NCI-H1105 (cell line): ENCODE data around the gene COL23A1.
"Not testable (repeated sequence)": the region's sequence is repeated elsewhere in the genome, so short reads cannot be mapped to it uniquely, and the experiment has no call there.

Experiments
- DNase-seq: peaks from one replicate; lab custom pipeline; 2025; lab: John Stamatoyannopoulos, UW

COL23A1 gene

GRCh38 chr5:178238711-178239592 is 351.2 kb downstream of the COL23A1 start:
- no peak for DNase-seq

- no peak for DNase-seq
These were observed 351.9 kb downstream of the COL23A1 start for GRCh38 chr5:178238313-178238635.

- no peak for DNase-seq
These were observed 352.5 kb downstream of the COL23A1 start for GRCh38 chr5:178237431-178238312.

- DNase-seq = no peak
These were observed 353.5 kb downstream of the COL23A1 start for GRCh38 chr5:178236679-178237078.

GRCh38 chr5:178236126-178236525 is 354.1 kb downstream of the COL23A1 start:
- no peak for DNase-seq

- no peak for DNase-seq
These were observed 354.6 kb downstream of the COL23A1 start for GRCh38 chr5:178235588-178235974.

- no peak for DNase-seq
These were observed 355.2 kb downstream of the COL23A1 start for GRCh38 chr5:178234750-178235587.

GRCh38 chr5:178234121-178234749 is 356.0 kb downstream of the COL23A1 start:
- no peak for DNase-seq

- DNase-seq = no peak
These were observed 357.2 kb downstream of the COL23A1 start for GRCh38 chr5:178232920-178233429.

- DNase-seq = peak; percentile 35
These were observed 357.9 kb downstream of the COL23A1 start, which contains the start of gene PHYKPL for GRCh38 chr5:178232124-178232919. TSS of gene PHYKPL (minus strand) at chr5:178232802. CDS start at chr5:178232550, 252 bp downstream.

- no peak for DNase-seq
These were observed 358.6 kb downstream of the COL23A1 start for GRCh38 chr5:178231539-178232123.

GRCh38 chr5:178230879-178231538 is 359.2 kb downstream of the COL23A1 start:
- DNase-seq = no peak

GRCh38 chr5:178229861-178230260 is 360.3 kb downstream of the COL23A1 start:
- no peak for DNase-seq

GRCh38 chr5:178229111-178229510 is 361.1 kb downstream of the COL23A1 start:
- not testable (repeated sequence) for DNase-seq

GRCh38 chr5:178228609-178229008 is 361.6 kb downstream of the COL23A1 start:
- DNase-seq = no peak

- no peak for DNase-seq
These were observed 362.3 kb downstream of the COL23A1 start for GRCh38 chr5:178227929-178228328.

GRCh38 chr5:178227138-178227659 is 363.0 kb downstream of the COL23A1 start:
- DNase-seq = no peak

GRCh38 chr5:178225174-178225573 is 365.0 kb downstream of the COL23A1 start:
- DNase-seq = no peak

GRCh38 chr5:178224403-178224802 is 365.8 kb downstream of the COL23A1 start:
- DNase-seq = no peak
